ENCODE measurements around the gene MDM2. TPM values are rescaled to one million over a fixed set of nuclear protein-coding genes. Genes with fewer than 3 reads are reported as not detected.
A peak's percentile ranks its signal among the peaks of the same experiment; 100 is the strongest.

MDM2 gene
- total and polyA plus RNA-seq, 9 of the 15 experiments (the other 6 are each of a cell fraction or from before 2014, with no cell fraction given), result 13.6 to 100 (median 49.0) TPM

- TF ChIP-seq NKRF (IDR thresholded peaks at IDR 0.05; ENCODE audit: borderline replicate concordance), result 0 out of 2 replicates have a peak, but pooled peaks have one; percentile 70
- no peak for TF ChIP-seq E4F1 (CRISPR knock-in tag; IDR thresholded peaks at IDR 0.05; ENCODE audit: borderline replicate concordance)
- peak; percentile 28 to 70 for TF ChIP-seq AFF1 (IDR thresholded peaks at IDR 0.05; ENCODE audit: low read depth in 1 of 2, partially characterized antibody in 2 of 2)
- TF ChIP-seq SMARCA4 (IDR thresholded peaks at IDR 0.05), result no peak; the same call in 1 of the 2 replicates
- TF ChIP-seq CBFA2T2 (conservative IDR thresholded peaks at IDR 0.05), result no peak
- no peak for TF ChIP-seq RBM15 (IDR thresholded peaks at IDR 0.05; ENCODE audit: insufficient read depth, low read length)
- no peak for TF ChIP-seq MCM3 (IDR thresholded peaks at IDR 0.05)
- TF ChIP-seq ZNF507 (tag; conservative IDR thresholded peaks at IDR 0.05), result no peak
- TF ChIP-seq ZNF778 (CRISPR knock-in tag; IDR thresholded peaks at IDR 0.05), result no peak
- TF ChIP-seq HMG20A (CRISPR knock-in tag; conservative IDR thresholded peaks at IDR 0.05), result no peak
- TF ChIP-seq NR3C1 (CRISPR knock-in tag; IDR thresholded peaks at IDR 0.05), result no peak
- TF ChIP-seq, protein P1, sequence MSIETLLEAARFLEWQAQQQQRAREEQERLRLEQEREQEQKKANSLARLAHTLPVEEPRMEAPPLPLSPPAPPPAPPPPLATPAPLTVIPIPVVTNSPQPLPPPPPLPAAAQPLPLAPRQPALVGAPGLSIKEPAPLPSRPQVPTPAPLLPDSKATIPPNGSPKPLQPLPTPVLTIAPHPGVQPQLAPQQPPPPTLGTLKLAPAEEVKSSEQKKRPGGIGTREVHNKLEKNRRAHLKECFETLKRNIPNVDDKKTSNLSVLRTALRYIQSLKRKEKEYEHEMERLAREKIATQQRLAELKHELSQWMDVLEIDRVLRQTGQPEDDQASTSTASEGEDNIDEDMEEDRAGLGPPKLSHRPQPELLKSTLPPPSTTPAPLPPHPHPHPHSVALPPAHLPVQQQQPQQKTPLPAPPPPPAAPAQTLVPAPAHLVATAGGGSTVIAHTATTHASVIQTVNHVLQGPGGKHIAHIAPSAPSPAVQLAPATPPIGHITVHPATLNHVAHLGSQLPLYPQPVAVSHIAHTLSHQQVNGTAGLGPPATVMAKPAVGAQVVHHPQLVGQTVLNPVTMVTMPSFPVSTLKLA (conservative IDR thresholded peaks at IDR 0.05), result peak; percentile 55 to 80
- no peak for TF ChIP-seq CREBBP (IDR thresholded peaks at IDR 0.05; ENCODE audit: low read depth, low read length)
- no peak for TF ChIP-seq ZNF3 (CRISPR knock-in tag; IDR thresholded peaks at IDR 0.05)
- 0 out of 2 replicates have a peak, but pooled peaks have one; percentile 20 for TF ChIP-seq ZNF41 (CRISPR knock-in tag; conservative IDR thresholded peaks at IDR 0.05)
- peak; percentile 70 for TF ChIP-seq MTA1 (IDR thresholded peaks at IDR 0.05; ENCODE audit: borderline replicate concordance)
- peak; percentile 67; the same call in 1 of the 2 replicates for TF ChIP-seq CHCHD3 (CRISPR knock-in tag; IDR thresholded peaks at IDR 0.05)
- no peak for TF ChIP-seq SNAPC5 (CRISPR knock-in tag; IDR thresholded peaks at IDR 0.05)
These were observed at the start of gene MDM2 (continued) for GRCh38 chr12:68807576-68808387.

All from K562 (cell line).